ENCODE data around the gene COPS2.

- TF ChIP-seq E2F5 (CRISPR knock-in tag; IDR thresholded peaks at IDR 0.05) (no peak), JUN (CRISPR knock-in tag; IDR thresholded peaks at IDR 0.05) (no peak), CTCF (IDR thresholded peaks at IDR 0.05) (no peak), NR2C2 (CRISPR knock-in tag; IDR thresholded peaks at IDR 0.05) (no peak), NFYB (CRISPR knock-in tag; conservative IDR thresholded peaks at IDR 0.05; ENCODE audit: low read depth) (no peak), NR3C1 (CRISPR knock-in tag; conservative IDR thresholded peaks at IDR 0.05; ENCODE audit: low read depth) (no peak), MYBL2 (CRISPR knock-in tag; IDR thresholded peaks at IDR 0.05) (no peak), IRF2 (CRISPR knock-in tag; IDR thresholded peaks at IDR 0.05; ENCODE audit: borderline replicate concordance, low read depth) (no peak), ESRRA (CRISPR knock-in tag; IDR thresholded peaks at IDR 0.05; ENCODE audit: borderline replicate concordance) (no peak), E2F4 (CRISPR knock-in tag; IDR thresholded peaks at IDR 0.05; ENCODE audit: borderline replicate concordance, low read depth) (no peak), ETV6 (CRISPR knock-in tag; IDR thresholded peaks at IDR 0.05) (no peak), SMAD4 (CRISPR knock-in tag; IDR thresholded peaks at IDR 0.05) (no peak), IRF1 (CRISPR knock-in tag; IDR thresholded peaks at IDR 0.05) (no peak)
Measured at GRCh38 chr15:49134683-49135341, 20.6 kb downstream of the COPS2 start.
